Caco-2 (cell line): ENCODE measurements around the gene COL26A1. TPM values are rescaled to one million over a fixed set of nuclear protein-coding genes. Genes with fewer than 3 reads are reported as not detected.

ENCODE experiments used
- BruUV-seq: library from RNA; stranded (reverse); fragments of 400-500 nt; replicated peaks from 2 replicates; lab custom pipeline; 2021; lab: Mats Ljungman, UMichigan
- CTCF ChIA-PET: fragments of 300-600 bp; sonication (Branson Sonifier 250); formaldehyde crosslinking; loops from one replicate; lab custom pipeline; 2022; ENCODE audit warnings: antibody characterized with exemption; lab: Charles Lee
- POLR2A ChIA-PET: fragments of 300-600 bp; sonication (Branson Sonifier 250); formaldehyde crosslinking; loops from one replicate; lab custom pipeline; 2022; ENCODE audit warnings: antibody characterized with exemption; lab: Charles Lee
- DNase-seq, 2 experiments: peaks; one replicate each; pipeline versions ENCODE4 v3.0.0 to v3.0.0-alpha.2; 2020 to 2022
- H3K27me3 ChIP-seq: replicated peaks from 2 replicates; pipeline ENCODE4 v1.6.0; 2011; ENCODE audit warnings: low read length; ENCODE audit not compliant: control insufficient read depth, insufficient read depth
- H3K36me3 ChIP-seq: 2 replicates; pipeline ENCODE4 v1.5.1; 2011; ENCODE audit warnings: low read length; ENCODE audit not compliant: control insufficient read depth, insufficient read depth
- H3K4me1 ChIP-seq: fragments of 250-450 bp; sonication (Bioruptor Pico); 2 replicates; pipeline ENCODE4 v1.5.1; 2020; ENCODE audit warnings: mild to moderate bottlenecking
- H3K4me3 ChIP-seq: 2 replicates; pipeline ENCODE4 v1.5.1; 2011; ENCODE audit warnings: low read depth, mild to moderate bottlenecking, control low read depth, low read length
- H3K9me3 ChIP-seq: fragments of 250-450 bp; sonication (Bioruptor Pico); 2 replicates; pipeline ENCODE4 v1.5.1; 2020; ENCODE audit warnings: mild to moderate bottlenecking, moderate library complexity
- H3K27ac Mint-ChIP-seq: one replicate; pipeline ENCODE4 v1.8.0; 2022; ENCODE audit warnings: mixed read lengths; ENCODE audit not compliant: unreplicated experiment
- H3K27me3 Mint-ChIP-seq: one replicate; pipeline ENCODE4 v1.8.0; 2022; ENCODE audit warnings: mixed read lengths; ENCODE audit not compliant: insufficient read depth, unreplicated experiment
- H3K36me3 Mint-ChIP-seq: one replicate; pipeline ENCODE4 v1.8.0; 2022; ENCODE audit warnings: mild to moderate bottlenecking, mixed read lengths; ENCODE audit not compliant: insufficient read depth, unreplicated experiment
- H3K4me1 Mint-ChIP-seq: one replicate; pipeline ENCODE4 v1.8.0; 2022; ENCODE audit warnings: low read depth, mixed read lengths; ENCODE audit not compliant: unreplicated experiment
- H3K4me3 Mint-ChIP-seq: one replicate; pipeline ENCODE4 v1.8.0; 2022; ENCODE audit warnings: mild to moderate bottlenecking, moderate library complexity, mixed read lengths; ENCODE audit not compliant: unreplicated experiment
- H3K9me3 Mint-ChIP-seq: one replicate; pipeline ENCODE4 v1.8.0; 2022; ENCODE audit warnings: mixed read lengths; ENCODE audit not compliant: unreplicated experiment
- CTCF ChIP-seq, 2 experiments: fragments of 200-600 bp in 1 of 2; IDR thresholded peaks; 1 replicate in 1 of 2; 2 replicates in 1 of 2; pipeline versions ENCODE4 v1.5.1 to v1.8.0; 2011 to 2022; ENCODE audit warnings: antibody characterized with exemption in 1 of 2, control low read depth in 1 of 2, inconsistent platforms in 1 of 2, low read depth in 1 of 2, low read length in 1 of 2, mild to moderate bottlenecking in 1 of 2, moderate library complexity in 1 of 2; ENCODE audit not compliant: insufficient read depth in 1 of 2, severe bottlenecking in 1 of 2, unreplicated experiment in 1 of 2
- intact Hi-C: fragments of 100-400 bp; cut with micrococcal nuclease; formaldehyde crosslinking; loops from one replicate; pipeline ENCODE4 v1.10.0; 2022; ENCODE audit not compliant: unreplicated experiment
- total RNA-seq: library from RNA; stranded (reverse); gene quantifications from 2 replicates; pipeline ENCODE4 v1.2.3, GENCODE V29; 2022

Gene COL26A1
- total RNA-seq, 1 experiment from 2014 or later: 23.3 TPM

DNA sequence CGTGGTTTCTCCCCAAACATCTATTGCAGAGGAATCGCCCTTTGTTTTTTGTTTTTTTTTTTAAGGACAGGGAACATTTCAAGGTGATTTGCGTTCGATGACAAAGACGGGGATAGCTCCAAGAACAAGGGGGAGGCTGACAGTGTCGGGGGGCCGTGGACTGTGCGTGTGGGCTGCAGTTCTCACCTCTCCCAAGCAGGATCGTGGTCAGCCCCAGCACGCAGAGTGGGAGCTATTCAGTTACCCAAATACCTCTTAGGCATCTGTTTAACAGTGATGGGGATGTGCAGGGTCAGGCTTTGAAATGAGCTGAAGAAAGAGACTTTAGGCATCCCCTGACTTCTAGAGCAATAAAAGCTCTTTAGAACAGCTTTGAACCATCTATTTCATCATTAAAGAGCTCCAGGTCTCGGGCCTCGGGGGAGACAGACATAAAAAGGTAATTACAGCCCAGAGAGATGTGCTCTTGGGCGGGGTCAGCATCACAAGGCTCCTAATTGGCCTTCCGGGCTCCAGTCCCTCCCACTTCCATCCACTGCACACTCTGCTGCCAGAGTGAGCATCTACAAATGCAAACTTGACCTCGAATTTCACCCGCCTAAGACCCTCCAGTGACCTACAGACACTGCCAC is 169.2 kb downstream of the COL26A1 start:
- no peak for TF ChIP-seq CTCF (IDR thresholded peaks at IDR 0.05; ENCODE audit: insufficient read depth in 1 of 2, low read depth in 1 of 2, low read length in 1 of 2, severe bottlenecking in 1 of 2, unreplicated experiment in 1 of 2)
- Mint-ChIP-seq H3K27me3 (no peaks in the 10 kb centered on the region), H3K4me3 (no peak overlapping the region), H3K4me1 (no peaks in the 10 kb centered on the region), H3K27ac (no peak overlapping the region), H3K9me3 (no peaks in the 10 kb centered on the region), H3K36me3 (peaks cover 1% of the 10 kb centered on the region)
- Histone ChIP-seq H3K36me3 (no peaks in the 10 kb centered on the region), H3K9me3 (no peaks in the 10 kb centered on the region), H3K4me3 (no peak overlapping the region), H3K27me3 (no peaks in the 10 kb centered on the region), H3K4me1 (no peaks in the 10 kb centered on the region)
- no peak for DNase-seq
- no TSS peak for BruUV-seq
- intact Hi-C loops: no loop called here
- ChIA-PET CTCF (no interaction called here), POLR2A (no interaction called here)

DNA sequence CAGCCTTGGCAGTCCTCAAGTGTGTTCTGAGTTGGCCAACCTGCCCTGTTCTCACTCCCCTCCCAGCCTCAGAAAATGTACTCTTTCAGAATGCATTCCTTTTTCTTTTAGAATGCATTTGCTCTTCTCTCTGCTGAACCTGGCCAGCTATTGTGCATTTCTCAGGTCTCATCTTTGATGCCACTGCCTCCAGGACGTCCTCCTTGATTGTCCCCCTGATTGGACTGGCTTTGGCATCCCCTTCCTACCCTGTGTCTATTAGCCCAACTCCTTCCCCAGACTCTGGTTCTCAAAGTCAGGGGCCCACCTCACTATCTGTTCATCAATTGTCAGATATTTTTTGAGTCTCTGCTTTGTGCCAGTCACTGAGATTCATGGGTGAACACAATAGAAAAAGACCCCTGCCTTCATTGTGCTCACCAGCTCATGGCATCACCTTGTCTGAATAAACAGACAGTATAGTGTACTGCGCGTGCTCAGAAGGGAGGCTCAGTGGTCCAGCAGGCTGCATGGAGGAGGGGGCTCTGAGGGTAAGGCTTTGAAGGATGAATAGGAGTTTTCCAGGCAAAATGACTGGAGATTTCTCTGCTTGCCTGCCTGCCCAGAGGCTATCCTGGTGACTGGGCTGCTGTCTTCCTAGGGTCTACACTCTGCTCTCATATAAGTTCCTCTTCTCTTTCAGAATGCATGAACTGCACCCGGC is 169.9 kb downstream of the COL26A1 start:
- Histone ChIP-seq H3K27me3 (no peaks in the 10 kb centered on the region), H3K36me3 (no peaks in the 10 kb centered on the region), H3K4me3 (no peak overlapping the region), H3K9me3 (no peaks in the 10 kb centered on the region), H3K4me1 (no peaks in the 10 kb centered on the region)
- intact Hi-C loops: no loop called here
- BruUV-seq: no TSS peak
- no peaks in the 10 kb centered on the region for H3K9me3 Mint-ChIP-seq
- no peak for DNase-seq
- CTCF ChIA-PET: no interaction called here
- H3K27ac Mint-ChIP-seq: no peak overlapping the region
- peaks cover 4% of the 10 kb centered on the region for H3K36me3 Mint-ChIP-seq
- H3K4me3 Mint-ChIP-seq: no peak overlapping the region
- H3K27me3 Mint-ChIP-seq: no peaks in the 10 kb centered on the region
- TF ChIP-seq CTCF (IDR thresholded peaks at IDR 0.05; ENCODE audit: insufficient read depth in 1 of 2, low read depth in 1 of 2, low read length in 1 of 2, severe bottlenecking in 1 of 2, unreplicated experiment in 1 of 2): no peak
- no peaks in the 10 kb centered on the region for H3K4me1 Mint-ChIP-seq
- POLR2A ChIA-PET: no interaction called here

DNA sequence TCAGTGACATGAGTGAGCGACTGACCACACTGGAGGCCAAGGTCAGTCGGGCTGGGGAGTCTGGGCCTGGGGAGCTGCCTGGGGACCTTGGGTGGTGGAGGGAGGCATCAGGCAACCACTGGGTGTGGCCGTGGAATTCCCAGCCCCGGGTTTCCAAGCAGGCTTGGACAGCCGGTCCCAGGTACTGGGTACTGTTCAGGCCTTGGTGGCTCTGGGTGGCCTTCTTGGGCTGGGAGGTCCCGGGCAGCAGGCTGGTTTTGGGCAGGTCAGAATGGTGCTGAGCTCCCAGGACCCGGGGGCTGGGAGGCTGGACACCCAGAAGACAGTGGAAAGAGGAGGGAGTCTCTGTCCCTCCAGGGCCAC is 170.4 kb downstream of the COL26A1 start:
- no peak overlapping the region for H3K4me3 ChIP-seq
- H3K27me3 Mint-ChIP-seq: no peaks in the 10 kb centered on the region
- no peaks in the 10 kb centered on the region for H3K9me3 ChIP-seq
- H3K9me3 Mint-ChIP-seq: no peaks in the 10 kb centered on the region
- CTCF ChIA-PET: no interaction called here
- H3K27me3 ChIP-seq: no peaks in the 10 kb centered on the region
- POLR2A ChIA-PET: no interaction called here
- no peaks in the 10 kb centered on the region for H3K36me3 ChIP-seq
- H3K4me1 ChIP-seq: no peaks in the 10 kb centered on the region
- H3K4me3 Mint-ChIP-seq: no peak overlapping the region
- no peak for TF ChIP-seq CTCF (IDR thresholded peaks at IDR 0.05; ENCODE audit: insufficient read depth in 1 of 2, low read depth in 1 of 2, low read length in 1 of 2, severe bottlenecking in 1 of 2, unreplicated experiment in 1 of 2)
- no peak for DNase-seq
- peaks cover 4% of the 10 kb centered on the region for H3K36me3 Mint-ChIP-seq
- H3K4me1 Mint-ChIP-seq: no peaks in the 10 kb centered on the region
- no TSS peak for BruUV-seq
- intact Hi-C loops: no loop called here
- no peak overlapping the region for H3K27ac Mint-ChIP-seq
